ENCODE results near the gene GRHL1. TPM values are rescaled to one million over a fixed set of nuclear protein-coding genes. Genes with fewer than 3 reads are reported as not detected.

Gene GRHL1
- total RNA-seq, 2 experiments from 2014 or later = 0.25 to 0.43 TPM

DNA sequence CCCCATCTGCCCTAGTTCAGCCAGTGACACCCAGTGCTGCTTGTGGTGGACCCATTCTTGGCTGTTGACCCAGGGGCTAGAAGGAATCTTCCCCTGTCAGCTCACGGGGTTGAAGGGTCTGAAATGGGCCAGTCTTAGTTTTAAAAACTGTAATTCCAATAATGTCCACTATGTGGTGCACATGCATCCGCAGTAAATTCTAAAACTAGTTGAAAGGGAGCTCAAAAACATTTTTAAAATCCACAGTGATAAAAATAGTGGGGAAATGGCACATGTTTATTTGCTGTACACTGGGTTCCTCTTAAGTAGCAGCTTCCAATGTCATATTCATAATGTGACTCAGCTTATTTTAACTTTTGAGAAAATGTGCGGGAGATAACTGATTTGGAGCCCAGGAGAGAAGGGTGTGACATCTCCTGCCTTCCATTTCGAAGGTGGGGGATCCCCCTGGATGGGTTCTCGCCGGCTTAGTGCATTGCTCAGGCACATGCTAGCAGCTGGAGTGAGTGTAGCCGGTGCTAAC lies 32.8 kb downstream of the GRHL1 start:
- ATAC-seq (ENCODE audit: low read depth) (peak; percentile 71), DNase-seq (no peak)
- POLR2A ChIA-PET = interaction anchor here (0.6 to 1.5 kb wide), 5 partner anchors 11 to 759 kb away, joined by 3 to 5 read pairs (median 3); no protein-coding TSS in a partner anchor
- Mint-ChIP-seq H3K27ac (no peak overlapping the region), H3K4me3 (no peak overlapping the region), H3K4me1 (peaks cover 12% of the 10 kb centered on the region), H3K9me3 (no peaks in the 10 kb centered on the region), H3K27me3 (peaks cover 32% of the 10 kb centered on the region), H3K36me3 (no peaks in the 10 kb centered on the region)

DNA sequence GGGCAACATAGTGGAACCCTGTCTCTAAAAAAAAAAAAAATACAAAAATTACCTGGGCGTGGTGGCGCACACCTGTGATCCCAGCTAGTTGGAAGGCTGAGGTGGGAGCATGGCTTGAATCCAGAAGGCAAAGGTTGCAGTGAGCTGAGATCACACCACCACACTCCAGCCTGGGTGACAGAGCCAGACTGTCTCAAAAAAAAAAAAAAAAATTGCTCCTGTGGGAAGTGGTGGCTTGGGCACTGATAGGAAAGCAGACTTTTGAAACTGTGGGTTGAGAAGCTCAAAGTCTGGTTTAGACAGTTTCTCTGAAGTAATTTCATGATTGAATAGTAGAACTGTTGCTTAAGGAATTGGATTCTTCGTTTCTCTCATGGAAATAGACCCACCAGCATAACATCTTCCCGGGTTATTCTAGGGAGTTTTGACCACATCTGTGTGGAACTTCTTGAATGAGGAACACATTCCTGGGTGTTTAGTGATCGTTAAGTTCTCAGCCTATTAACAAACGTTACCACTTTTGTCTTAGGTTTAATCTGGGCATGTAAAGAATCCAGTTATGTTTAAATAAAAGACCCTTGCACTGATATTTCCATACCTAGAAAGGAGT lies 33.5 kb downstream of the GRHL1 start:
- H3K4me1 Mint-ChIP-seq = peaks cover 10% of the 10 kb centered on the region
- H3K4me3 Mint-ChIP-seq = no peak overlapping the region
- ATAC-seq (ENCODE audit: low read depth) (no peak), DNase-seq (no peak)
- H3K9me3 Mint-ChIP-seq = no peaks in the 10 kb centered on the region
- H3K27ac Mint-ChIP-seq = no peak overlapping the region
- H3K36me3 Mint-ChIP-seq = no peaks in the 10 kb centered on the region
- peaks cover 32% of the 10 kb centered on the region for H3K27me3 Mint-ChIP-seq
- POLR2A ChIA-PET = interaction anchor here (0.6 to 1.5 kb wide), 4 partner anchors 13 to 759 kb away, joined by 3 to 5 read pairs (median 3); no protein-coding TSS in a partner anchor

DNA sequence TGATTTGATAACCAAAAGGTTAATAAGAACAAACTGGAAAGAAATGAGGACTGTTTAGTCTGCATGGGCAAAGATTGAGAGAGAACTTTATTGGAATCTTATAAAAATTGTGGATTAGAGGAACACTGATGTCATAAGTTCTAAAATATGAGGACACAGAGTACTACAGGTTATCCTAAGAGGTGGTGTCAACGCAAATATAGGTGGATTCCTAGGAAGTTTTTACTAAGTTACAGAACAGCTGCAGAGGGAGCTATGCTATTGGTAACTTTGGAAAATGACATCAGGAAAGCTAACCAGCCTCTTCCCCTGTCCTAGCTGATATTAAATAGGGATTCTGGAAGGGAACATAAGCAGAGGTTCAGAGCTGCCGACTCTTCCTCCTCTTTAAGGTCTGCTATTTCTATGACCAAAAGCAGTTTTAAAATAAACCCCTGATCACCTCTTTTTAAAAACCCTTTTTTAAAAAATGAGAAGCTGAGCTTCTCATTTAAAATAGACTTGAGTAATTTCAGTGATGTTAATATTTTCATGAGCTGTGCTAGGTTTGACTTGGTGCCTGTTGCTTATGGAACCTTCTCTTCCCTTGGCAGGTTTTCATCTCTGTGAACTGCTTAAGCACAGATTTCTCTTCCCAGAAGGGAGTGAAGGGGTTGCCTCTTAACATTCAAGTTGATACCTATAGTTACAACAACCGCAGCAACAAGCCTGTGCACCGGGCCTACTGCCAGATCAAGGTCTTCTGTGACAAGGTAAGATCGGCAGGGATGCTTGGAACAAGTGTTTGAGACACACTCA lies 34.2 kb downstream of the GRHL1 start:
- ATAC-seq (ENCODE audit: low read depth) (no peak), DNase-seq (no peak)
- peaks cover 27% of the 10 kb centered on the region for H3K27me3 Mint-ChIP-seq
- peaks cover 4% of the 10 kb centered on the region for H3K4me1 Mint-ChIP-seq
- H3K9me3 Mint-ChIP-seq = no peaks in the 10 kb centered on the region
- H3K36me3 Mint-ChIP-seq = no peaks in the 10 kb centered on the region
- H3K27ac Mint-ChIP-seq = no peak overlapping the region
- no peak overlapping the region for H3K4me3 Mint-ChIP-seq
- POLR2A ChIA-PET = interaction anchor here (0.8 kb wide), 1 partner anchor 63 kb away, joined by 7 read pairs; no protein-coding TSS in a partner anchor

DNA sequence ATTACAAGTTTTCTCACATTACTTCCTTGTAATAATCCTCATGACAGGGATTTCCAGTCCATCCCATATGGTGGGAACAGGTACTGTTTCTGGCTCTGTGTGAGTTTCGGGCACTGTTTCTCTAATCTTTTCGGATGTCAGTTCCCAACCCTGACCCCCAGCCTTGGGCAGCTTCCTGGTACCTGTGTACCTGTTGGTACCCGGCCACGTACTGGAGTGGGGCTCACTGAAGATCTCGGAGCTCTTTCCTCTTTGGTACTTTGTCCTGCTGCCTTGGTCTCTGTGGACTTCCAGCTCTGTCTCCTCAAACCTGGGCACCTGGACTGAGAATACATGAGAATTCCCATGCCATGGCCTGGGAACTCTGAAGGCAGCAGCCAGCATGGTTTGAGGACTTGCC lies 36.8 kb downstream of the GRHL1 start:
- Mint-ChIP-seq H3K36me3 (no peaks in the 10 kb centered on the region), H3K27ac (no peak overlapping the region), H3K9me3 (no peaks in the 10 kb centered on the region), H3K4me3 (no peak overlapping the region), H3K27me3 (peaks cover 12% of the 10 kb centered on the region), H3K4me1 (peaks cover 4% of the 10 kb centered on the region)
- ATAC-seq (ENCODE audit: low read depth) (no peak), DNase-seq (no peak)
- POLR2A ChIA-PET = no interaction called here

DNA sequence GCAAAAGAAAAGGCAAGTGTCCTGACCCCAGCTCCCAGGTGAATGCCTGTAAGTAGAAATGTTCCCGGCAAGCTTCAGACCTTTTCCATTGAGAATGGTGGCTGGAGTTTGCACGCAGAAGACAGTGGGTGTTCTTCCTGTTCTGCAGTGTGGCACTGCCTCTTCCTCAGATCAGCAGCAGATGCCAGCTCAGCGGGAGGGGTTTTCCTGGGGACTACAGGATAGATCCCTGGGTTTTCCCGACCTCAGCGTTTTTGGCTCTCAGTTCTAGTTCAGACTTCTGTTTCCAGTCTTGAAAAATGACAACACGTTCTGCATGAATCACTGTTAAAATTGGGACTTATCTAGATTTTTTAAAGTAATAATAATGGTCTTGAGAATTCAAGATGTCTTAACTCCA lies 39.2 kb downstream of the GRHL1 start:
- no peak overlapping the region for H3K4me3 Mint-ChIP-seq
- H3K4me1 Mint-ChIP-seq = no peaks in the 10 kb centered on the region
- POLR2A ChIA-PET = no interaction called here
- DNase-seq (no peak), ATAC-seq (ENCODE audit: low read depth) (no peak)
- H3K36me3 Mint-ChIP-seq = no peaks in the 10 kb centered on the region
- H3K9me3 Mint-ChIP-seq = no peaks in the 10 kb centered on the region
- H3K27me3 Mint-ChIP-seq = peaks cover 9% of the 10 kb centered on the region
- H3K27ac Mint-ChIP-seq = no peak overlapping the region

DNA sequence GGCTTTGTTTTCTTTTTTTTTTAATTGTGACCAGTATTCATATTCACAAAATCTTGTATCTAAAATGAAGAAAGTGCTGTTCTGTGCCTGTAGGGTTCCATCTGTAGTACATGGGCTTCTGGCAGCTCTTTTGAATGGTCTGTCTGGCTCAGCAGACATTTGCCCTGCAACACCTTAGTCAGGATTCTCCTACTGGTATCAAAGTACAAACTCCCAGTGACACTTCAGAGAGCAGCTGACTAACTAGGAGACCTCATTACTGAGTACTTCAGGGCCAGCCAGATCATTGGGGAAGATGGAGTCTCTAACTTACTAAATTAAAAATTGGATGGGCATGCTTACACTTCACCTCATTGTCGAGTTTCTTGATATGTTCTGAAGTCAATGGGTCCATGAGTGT lies 39.7 kb downstream of the GRHL1 start:
- Mint-ChIP-seq H3K4me3 (no peak overlapping the region), H3K27ac (no peak overlapping the region), H3K9me3 (no peaks in the 10 kb centered on the region), H3K27me3 (peaks cover 10% of the 10 kb centered on the region), H3K36me3 (no peaks in the 10 kb centered on the region), H3K4me1 (peaks cover 1% of the 10 kb centered on the region)
- POLR2A ChIA-PET = interaction anchor here (0.8 kb wide), 1 partner anchor 39 kb away, joined by 3 read pairs; no protein-coding TSS in a partner anchor
- no peak for ATAC-seq (ENCODE audit: low read depth)
- no peak for DNase-seq

DNA sequence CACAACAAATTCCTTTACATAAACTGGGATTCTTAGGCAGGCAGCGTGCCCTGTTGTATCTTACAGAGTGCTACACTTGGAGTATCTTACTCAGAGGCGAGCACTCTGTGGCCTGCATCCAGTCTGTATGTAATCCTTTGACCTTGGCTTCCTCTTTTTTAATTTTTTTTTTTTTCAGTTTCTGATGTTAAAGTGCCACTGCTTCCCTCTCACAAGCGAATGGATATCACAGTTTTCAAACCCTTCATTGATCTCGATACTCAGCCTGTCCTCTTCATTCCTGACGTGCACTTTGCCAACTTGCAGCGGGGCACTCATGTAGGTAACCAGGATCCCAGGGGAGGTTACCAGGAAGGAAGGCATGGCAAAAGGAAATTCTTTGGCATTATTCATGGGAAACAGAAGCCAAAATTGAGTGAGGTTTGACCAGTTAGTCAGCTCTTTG lies 40.4 kb downstream of the GRHL1 start:
- DNase-seq = no peak
- Mint-ChIP-seq H3K36me3 (no peaks in the 10 kb centered on the region), H3K4me1 (peaks cover 1% of the 10 kb centered on the region), H3K4me3 (no peak overlapping the region), H3K27ac (no peak overlapping the region), H3K9me3 (no peaks in the 10 kb centered on the region), H3K27me3 (peaks cover 9% of the 10 kb centered on the region)
- POLR2A ChIA-PET = interaction anchor here (0.8 kb wide), 1 partner anchor 39 kb away, joined by 3 read pairs; no protein-coding TSS in a partner anchor
- no peak for ATAC-seq (ENCODE audit: low read depth)

DNA sequence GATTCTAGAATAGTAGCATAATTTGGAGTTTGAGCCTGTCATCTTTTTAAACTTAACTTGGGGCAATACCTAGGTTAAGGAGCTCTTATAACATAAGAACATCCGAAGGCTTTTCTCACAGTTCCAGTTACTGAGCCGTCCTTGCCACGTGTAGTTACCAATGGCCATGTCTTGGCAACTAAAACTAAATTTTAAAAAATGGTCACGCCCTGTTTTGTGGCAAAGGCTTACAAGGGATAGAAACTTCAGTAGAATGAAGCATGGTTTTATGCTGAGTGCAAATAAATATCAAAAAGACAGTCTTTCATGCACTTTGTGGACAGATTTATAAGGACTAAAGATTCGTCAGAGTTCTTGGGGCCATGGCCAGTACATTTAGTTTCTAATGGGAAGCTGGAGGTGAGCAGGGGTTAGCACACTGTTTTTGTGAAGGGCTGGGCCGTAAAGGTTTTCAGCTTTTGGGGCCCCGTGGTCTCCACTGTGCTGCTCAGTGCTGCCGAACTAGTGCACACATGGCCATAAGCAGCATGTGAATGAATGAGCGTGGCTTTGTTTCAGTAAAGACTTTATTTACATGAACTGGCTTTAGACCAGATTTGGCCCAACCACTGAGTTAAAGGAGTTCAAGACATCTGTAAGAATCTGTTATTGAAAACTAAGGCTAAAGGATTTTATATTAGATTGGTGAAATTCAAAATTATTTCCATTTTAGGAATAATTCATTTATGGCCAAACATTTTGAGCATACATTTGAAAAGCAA lies 41.1 kb downstream of the GRHL1 start:
- H3K27me3 Mint-ChIP-seq = peaks cover 9% of the 10 kb centered on the region
- H3K4me3 Mint-ChIP-seq = no peak overlapping the region
- H3K27ac Mint-ChIP-seq = no peak overlapping the region
- H3K36me3 Mint-ChIP-seq = no peaks in the 10 kb centered on the region
- H3K9me3 Mint-ChIP-seq = no peaks in the 10 kb centered on the region
- DNase-seq (no peak), ATAC-seq (ENCODE audit: low read depth) (no peak)
- peaks cover 1% of the 10 kb centered on the region for H3K4me1 Mint-ChIP-seq
- POLR2A ChIA-PET = no interaction called here

DNA sequence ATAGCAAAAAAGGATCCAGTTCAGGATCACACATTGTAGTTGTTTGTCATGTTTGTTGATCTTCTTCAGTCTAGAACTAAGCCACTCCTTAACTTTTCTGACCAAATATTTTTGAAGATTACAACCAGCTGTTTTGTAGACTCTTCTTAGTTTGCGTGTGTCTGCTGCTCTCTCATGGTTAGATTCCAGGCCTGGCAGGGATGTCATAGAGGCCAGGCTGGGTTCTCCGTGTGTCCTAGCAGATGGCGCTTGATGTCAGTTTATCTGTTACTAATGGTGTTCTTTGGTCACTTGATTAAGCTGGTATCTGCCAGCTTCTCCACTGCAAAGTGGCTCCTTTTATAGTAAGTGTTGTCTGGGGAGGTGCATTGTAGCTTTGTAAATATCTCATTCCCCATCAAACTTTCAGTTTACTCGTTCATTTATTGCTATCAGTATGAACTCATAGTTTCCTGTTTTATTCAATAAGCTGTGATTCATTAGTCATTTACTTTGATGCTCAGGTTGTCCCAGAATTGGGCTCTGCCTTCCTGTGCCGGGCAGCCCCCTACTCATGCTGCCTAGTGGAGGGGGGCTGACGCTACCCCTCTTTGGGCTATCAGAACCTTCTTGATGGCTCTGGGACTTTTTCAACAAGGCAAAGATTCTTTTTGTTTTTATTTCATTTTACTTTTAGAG lies 42.1 kb downstream of the GRHL1 start:
- no peak overlapping the region for H3K27ac Mint-ChIP-seq
- POLR2A ChIA-PET = no interaction called here
- no peak for DNase-seq
- H3K9me3 Mint-ChIP-seq = no peaks in the 10 kb centered on the region
- peaks cover 9% of the 10 kb centered on the region for H3K27me3 Mint-ChIP-seq
- peaks cover 1% of the 10 kb centered on the region for H3K4me1 Mint-ChIP-seq
- H3K36me3 Mint-ChIP-seq = no peaks in the 10 kb centered on the region
- ATAC-seq (ENCODE audit: low read depth) = no peak
- H3K4me3 Mint-ChIP-seq = no peak overlapping the region

DNA sequence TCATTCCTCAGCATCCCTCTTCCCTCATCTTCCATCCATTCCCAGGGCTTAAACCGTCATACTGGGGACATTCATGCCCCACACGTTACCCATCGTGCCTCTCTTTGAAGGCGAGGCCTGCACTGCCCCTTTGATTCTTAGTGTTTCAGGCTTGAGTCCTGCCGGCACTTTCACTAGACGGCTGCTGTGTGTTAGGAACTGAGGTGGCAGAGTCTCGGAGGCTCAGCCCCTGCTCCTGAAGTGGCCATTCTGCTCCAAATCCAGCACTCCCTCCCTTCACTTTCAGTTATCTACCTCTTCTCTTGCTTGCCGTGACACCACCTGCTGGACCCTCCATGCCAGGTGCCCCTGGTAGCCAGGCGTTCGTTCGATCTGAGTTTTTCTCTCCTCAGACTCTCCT lies 43.0 kb downstream of the GRHL1 start:
- Mint-ChIP-seq H3K27me3 (peaks cover 9% of the 10 kb centered on the region), H3K36me3 (no peaks in the 10 kb centered on the region), H3K9me3 (no peaks in the 10 kb centered on the region), H3K27ac (no peak overlapping the region), H3K4me1 (peaks cover 1% of the 10 kb centered on the region), H3K4me3 (no peak overlapping the region)
- DNase-seq = no peak
- POLR2A ChIA-PET = no interaction called here
- no peak for ATAC-seq (ENCODE audit: low read depth)

DNA sequence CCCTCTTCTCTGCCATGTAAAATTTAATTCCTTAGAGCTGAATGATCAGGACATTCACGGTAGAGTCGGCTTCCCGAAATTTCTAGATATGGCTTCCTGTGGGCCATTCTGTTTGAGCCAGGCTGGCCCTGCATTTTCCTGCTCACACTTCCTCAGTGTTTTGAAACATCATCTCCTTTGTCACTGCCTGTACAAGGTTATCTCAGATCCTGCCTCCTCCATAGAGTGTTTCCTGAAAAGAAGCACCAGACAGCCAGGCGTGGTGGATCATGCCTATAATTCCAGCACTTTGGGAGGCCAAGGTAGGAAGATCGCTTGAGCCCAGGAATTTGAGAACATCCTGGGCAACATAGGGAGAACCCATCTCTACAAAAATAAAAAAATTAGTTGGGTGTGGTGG lies 43.6 kb downstream of the GRHL1 start:
- ATAC-seq (ENCODE audit: low read depth) (no peak), DNase-seq (no peak)
- peaks cover 9% of the 10 kb centered on the region for H3K27me3 Mint-ChIP-seq
- no peak overlapping the region for H3K27ac Mint-ChIP-seq
- H3K4me1 Mint-ChIP-seq = peaks cover 1% of the 10 kb centered on the region
- POLR2A ChIA-PET = no interaction called here
- no peak overlapping the region for H3K4me3 Mint-ChIP-seq
- no peaks in the 10 kb centered on the region for H3K9me3 Mint-ChIP-seq
- no peaks in the 10 kb centered on the region for H3K36me3 Mint-ChIP-seq

DNA sequence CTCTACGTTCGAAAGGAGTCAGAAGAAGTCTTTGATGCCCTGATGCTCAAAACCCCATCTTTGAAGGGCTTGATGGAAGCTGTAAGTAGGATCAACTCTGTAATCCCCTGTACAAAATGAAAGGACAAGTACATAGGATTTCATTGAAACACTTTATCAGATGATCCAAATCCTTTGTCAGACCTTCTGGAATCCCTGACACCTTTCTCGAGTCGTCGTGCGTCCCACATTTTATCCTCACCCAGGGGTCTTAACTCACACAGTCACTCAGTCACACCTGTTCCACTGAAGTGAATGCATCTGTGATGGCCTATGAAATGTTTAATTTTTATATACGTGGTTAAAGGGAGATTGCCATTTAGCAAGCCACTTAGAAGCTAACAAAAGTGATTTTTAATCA lies 44.8 kb downstream of the GRHL1 start:
- Mint-ChIP-seq H3K27ac (no peak overlapping the region), H3K27me3 (peaks cover 9% of the 10 kb centered on the region), H3K4me1 (peaks cover 1% of the 10 kb centered on the region), H3K4me3 (no peak overlapping the region), H3K36me3 (no peaks in the 10 kb centered on the region), H3K9me3 (no peaks in the 10 kb centered on the region)
- POLR2A ChIA-PET = no interaction called here
- ATAC-seq (ENCODE audit: low read depth) = no peak
- DNase-seq = no peak

DNA sequence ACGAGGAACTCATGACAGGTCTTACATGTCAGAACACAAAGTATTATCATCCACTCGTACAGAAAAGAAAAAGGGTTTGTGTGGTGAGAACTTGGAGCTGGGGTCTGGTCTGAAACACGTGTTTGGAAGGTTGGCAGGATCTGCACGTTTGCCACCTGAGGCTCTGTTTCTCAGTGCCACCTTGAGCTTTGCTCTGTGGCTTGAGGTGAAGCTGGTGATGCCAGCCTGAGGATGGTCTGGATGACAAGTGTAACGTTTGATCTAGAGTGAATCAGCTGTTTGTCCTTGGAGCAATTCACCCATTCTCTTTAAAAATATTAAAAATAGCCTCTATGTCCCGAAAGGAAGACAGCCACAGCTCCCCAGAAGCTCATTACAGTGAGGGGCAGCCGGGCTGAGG lies 46.4 kb downstream of the GRHL1 start:
- Mint-ChIP-seq H3K4me3 (no peak overlapping the region), H3K9me3 (no peaks in the 10 kb centered on the region), H3K27ac (no peak overlapping the region), H3K27me3 (peaks cover 9% of the 10 kb centered on the region), H3K4me1 (peaks cover 1% of the 10 kb centered on the region), H3K36me3 (no peaks in the 10 kb centered on the region)
- POLR2A ChIA-PET = interaction anchor here (1.6 kb wide), 1 partner anchor 13 kb away, joined by 5 read pairs; no protein-coding TSS in a partner anchor
- no peak for DNase-seq
- ATAC-seq (ENCODE audit: low read depth) = no peak

Measured in activated naive CD8-positive, alpha-beta T cell treated with anti-CD3 and anti-CD28 coated beads, Interleukin-2, amount 10 ng/mL, durations not matched to agents 7 days and 5 days (primary cell).